Left ventricle myocardium inferior (tissue), 1 donor: ENCODE measurements around the gene ATXN1. TPM values are rescaled to one million over a fixed set of nuclear protein-coding genes. Genes with fewer than 3 reads are reported as not detected.
"Not testable (repeated sequence)": the region's sequence is repeated elsewhere in the genome, so short reads cannot be mapped to it uniquely, and the experiment has no call there.

Experiments used
- DNase-seq: peaks from one replicate; pipeline ENCODE4 v3.0.0-alpha.2; 2020
- H3K27ac ChIP-seq: fragments of 200-600 bp; replicated peaks from 2 replicates; pipeline ENCODE4 v1.8.0; 2021
- H3K27me3 ChIP-seq: fragments of 200-600 bp; 2 replicates; pipeline ENCODE4 v1.8.0; 2021; ENCODE audit warnings: low read depth
- H3K36me3 ChIP-seq: fragments of 200-600 bp; 2 replicates; pipeline ENCODE4 v1.8.0; 2021
- H3K4me1 ChIP-seq: fragments of 200-600 bp; 2 replicates; pipeline ENCODE4 v1.8.0; 2021
- H3K4me3 ChIP-seq: fragments of 200-600 bp; 2 replicates; pipeline ENCODE4 v1.8.0; 2021; ENCODE audit warnings: mild to moderate bottlenecking, moderate library complexity
- H3K9me3 ChIP-seq: fragments of 200-600 bp; replicated peaks from 2 replicates; pipeline ENCODE4 v1.8.0; 2021
- intact Hi-C: fragments of 100-400 bp; cut with micrococcal nuclease; formaldehyde crosslinking; loops from one replicate; pipeline ENCODE4 v1.11.0; 2022
- total RNA-seq: library from RNA; stranded (reverse); fragmentation: NEBNext Ultra II Directional; extraction: Animal tissue kit (Norgen Biotek cat#: 25700); gene quantifications from one replicate; pipeline ENCODE4 v1.2.1, GENCODE V29; 2021
- TF ChIP-seq, protein P1 (sequence below): fragments of 200-600 bp; IDR thresholded peaks from 2 replicates; pipeline ENCODE4 v1.8.0; 2021; ENCODE audit warnings: antibody characterized with exemption, mild to moderate bottlenecking, borderline replicate concordance
- donor health status: DM: no; HTN: yes; CAD: no; lungs with severe emphysema.

ATXN1 gene
- total RNA-seq, 1 donor from 2014 or later: 41.5 TPM

DNA sequence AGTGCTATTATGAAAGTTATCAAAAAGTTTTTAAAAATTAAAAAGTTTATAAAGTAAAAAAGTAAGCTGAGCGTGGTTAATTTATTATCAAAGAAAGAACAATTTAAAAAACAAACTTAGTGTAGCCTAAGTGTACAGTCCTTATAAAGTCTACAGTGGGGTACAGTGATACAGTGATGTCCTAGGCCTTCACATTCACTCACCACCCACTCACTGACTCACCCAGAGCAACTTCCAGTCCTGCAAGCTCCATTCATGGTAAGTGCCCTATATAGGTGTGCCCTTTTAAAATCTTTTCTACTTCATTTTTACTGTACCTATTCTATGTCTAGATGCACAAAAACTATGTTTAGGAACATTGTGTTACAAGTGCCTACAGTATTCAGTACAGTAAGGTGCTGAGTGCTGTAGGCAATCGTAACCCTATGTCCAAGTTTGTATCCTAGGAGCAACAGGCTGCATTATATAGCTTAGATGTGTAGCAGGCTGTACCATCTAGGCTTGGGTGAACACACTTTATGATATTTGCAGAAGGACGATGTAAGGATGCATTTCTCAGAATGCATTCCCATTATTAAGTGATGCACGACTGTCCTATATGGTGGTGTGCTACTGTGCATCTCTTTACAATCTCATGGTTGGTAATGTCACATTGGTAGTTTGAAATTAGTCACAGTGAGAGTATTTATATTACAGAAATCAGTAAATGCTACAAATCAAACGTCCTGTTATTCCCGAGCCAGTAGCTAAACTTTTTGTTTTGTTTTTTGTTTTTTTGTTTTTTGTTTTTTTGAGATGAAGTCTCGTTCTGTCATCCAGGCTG lies 364.6 kb downstream of the ATXN1 start:
- H3K4me3 ChIP-seq: no peak overlapping the region
- H3K9me3 ChIP-seq: no peaks in the 10 kb centered on the region
- intact Hi-C loops: no loop called here
- H3K27me3 ChIP-seq: no peaks in the 10 kb centered on the region
- no peak for DNase-seq
- TF ChIP-seq, protein P1, sequence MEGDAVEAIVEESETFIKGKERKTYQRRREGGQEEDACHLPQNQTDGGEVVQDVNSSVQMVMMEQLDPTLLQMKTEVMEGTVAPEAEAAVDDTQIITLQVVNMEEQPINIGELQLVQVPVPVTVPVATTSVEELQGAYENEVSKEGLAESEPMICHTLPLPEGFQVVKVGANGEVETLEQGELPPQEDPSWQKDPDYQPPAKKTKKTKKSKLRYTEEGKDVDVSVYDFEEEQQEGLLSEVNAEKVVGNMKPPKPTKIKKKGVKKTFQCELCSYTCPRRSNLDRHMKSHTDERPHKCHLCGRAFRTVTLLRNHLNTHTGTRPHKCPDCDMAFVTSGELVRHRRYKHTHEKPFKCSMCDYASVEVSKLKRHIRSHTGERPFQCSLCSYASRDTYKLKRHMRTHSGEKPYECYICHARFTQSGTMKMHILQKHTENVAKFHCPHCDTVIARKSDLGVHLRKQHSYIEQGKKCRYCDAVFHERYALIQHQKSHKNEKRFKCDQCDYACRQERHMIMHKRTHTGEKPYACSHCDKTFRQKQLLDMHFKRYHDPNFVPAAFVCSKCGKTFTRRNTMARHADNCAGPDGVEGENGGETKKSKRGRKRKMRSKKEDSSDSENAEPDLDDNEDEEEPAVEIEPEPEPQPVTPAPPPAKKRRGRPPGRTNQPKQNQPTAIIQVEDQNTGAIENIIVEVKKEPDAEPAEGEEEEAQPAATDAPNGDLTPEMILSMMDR: no peak
- peaks cover 18% of the 10 kb centered on the region for H3K4me1 ChIP-seq
- no peaks in the 10 kb centered on the region for H3K36me3 ChIP-seq
- no peak overlapping the region for H3K27ac ChIP-seq

DNA sequence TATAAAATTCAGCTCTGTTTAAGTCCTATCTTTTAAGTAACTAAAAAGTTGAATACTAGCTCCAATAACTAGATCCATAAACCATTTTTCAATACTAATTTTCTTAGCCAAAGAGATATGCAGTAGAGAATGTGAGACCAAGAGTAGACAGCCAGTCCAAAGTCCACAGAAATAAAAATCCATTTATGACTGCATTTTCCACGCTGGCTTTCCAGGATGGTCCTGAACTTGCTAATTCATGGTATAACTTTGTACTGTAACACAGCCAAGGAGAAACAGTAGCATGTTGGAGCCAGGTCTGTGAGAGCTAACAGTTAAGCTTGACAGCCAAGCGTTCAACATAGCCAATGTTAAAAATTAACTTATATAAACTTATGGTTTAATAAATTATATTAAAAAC lies 366.6 kb downstream of the ATXN1 start:
- Histone ChIP-seq H3K9me3 (no peaks in the 10 kb centered on the region), H3K27me3 (no peaks in the 10 kb centered on the region), H3K4me1 (peaks cover 23% of the 10 kb centered on the region), H3K27ac (no peak overlapping the region), H3K4me3 (no peak overlapping the region), H3K36me3 (no peaks in the 10 kb centered on the region)
- no peak for DNase-seq
- intact Hi-C loops: no loop called here
- TF ChIP-seq, protein P1: no peak

DNA sequence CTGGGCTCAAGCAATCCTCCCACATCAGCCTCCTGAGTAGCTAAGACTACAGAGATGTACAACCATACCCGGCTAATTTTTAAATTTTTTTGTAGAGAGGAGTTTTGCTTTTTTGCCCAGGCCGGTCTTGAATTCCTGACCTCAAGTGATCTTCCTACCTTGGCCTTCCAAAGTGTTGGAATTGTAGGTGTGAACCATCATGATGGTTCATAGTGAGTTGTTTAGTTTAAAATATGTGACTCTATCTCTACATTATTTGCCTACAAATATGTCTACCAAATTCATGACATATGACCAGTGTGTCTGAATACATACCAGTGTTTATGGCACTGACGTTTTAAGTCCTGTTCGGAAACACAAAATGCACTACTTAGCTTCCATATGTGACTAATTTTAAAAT lies 367.9 kb downstream of the ATXN1 start:
- intact Hi-C loops: no loop called here
- no peaks in the 10 kb centered on the region for H3K27me3 ChIP-seq
- TF ChIP-seq, protein P1: no peak
- H3K9me3 ChIP-seq: no peaks in the 10 kb centered on the region
- peaks cover 16% of the 10 kb centered on the region for H3K4me1 ChIP-seq
- no peak overlapping the region for H3K27ac ChIP-seq
- H3K36me3 ChIP-seq: no peaks in the 10 kb centered on the region
- no peak overlapping the region for H3K4me3 ChIP-seq
- DNase-seq: no peak

DNA sequence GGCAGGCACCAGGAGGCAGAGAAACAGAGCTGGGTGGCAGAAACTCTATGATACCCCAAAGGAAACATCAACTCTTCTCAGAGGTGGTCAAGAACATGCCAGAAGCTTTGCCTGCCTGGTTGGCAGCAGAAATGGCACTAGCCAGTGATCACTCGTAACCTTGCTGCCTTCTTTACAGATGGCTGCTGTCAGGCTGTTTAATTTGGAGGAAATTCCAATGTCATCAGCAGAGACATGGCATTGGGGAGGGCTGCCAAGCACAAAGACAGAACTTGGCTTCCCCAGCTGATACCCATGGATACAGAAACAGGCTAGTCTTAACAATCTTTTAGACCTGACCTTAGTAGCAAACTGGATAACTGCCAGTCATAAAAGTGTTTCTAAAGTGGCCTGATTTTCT lies 369.2 kb downstream of the ATXN1 start:
- intact Hi-C loops: no loop called here
- no peak for DNase-seq
- H3K27me3 ChIP-seq: no peaks in the 10 kb centered on the region
- H3K4me1 ChIP-seq: peaks cover 16% of the 10 kb centered on the region
- TF ChIP-seq, protein P1: no peak
- no peaks in the 10 kb centered on the region for H3K36me3 ChIP-seq
- H3K4me3 ChIP-seq: no peak overlapping the region
- no peaks in the 10 kb centered on the region for H3K9me3 ChIP-seq
- peak overlapping the region; percentile 70 for H3K27ac ChIP-seq

DNA sequence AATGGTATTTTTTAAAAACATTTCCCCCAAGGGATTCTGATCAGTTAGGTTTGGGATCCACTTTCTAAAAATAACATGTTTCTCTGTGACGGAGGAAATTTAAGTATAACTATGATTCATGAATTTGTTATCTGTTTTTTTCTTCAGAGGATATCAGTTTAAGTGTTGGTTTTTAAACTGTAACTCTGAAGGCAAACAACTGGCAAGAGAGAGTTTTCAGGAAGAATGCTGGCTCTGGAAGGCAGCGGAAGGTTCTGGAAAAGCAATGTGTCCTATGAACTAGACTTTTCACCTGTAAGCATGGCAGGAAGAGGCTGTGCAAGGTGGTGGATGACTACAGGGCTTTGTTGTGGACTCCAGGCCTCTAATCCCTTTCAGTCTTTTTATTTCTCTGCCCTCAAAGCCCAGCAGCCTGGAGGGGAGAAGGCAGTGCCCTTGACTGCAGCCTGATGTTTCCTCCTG lies 369.8 kb downstream of the ATXN1 start:
- intact Hi-C loops: no loop called here
- Histone ChIP-seq H3K9me3 (no peaks in the 10 kb centered on the region), H3K27ac (peak overlapping the region; percentile 70), H3K4me3 (no peak overlapping the region), H3K27me3 (no peaks in the 10 kb centered on the region), H3K4me1 (peaks cover 17% of the 10 kb centered on the region), H3K36me3 (no peaks in the 10 kb centered on the region)
- TF ChIP-seq, protein P1: no peak
- no peak for DNase-seq

DNA sequence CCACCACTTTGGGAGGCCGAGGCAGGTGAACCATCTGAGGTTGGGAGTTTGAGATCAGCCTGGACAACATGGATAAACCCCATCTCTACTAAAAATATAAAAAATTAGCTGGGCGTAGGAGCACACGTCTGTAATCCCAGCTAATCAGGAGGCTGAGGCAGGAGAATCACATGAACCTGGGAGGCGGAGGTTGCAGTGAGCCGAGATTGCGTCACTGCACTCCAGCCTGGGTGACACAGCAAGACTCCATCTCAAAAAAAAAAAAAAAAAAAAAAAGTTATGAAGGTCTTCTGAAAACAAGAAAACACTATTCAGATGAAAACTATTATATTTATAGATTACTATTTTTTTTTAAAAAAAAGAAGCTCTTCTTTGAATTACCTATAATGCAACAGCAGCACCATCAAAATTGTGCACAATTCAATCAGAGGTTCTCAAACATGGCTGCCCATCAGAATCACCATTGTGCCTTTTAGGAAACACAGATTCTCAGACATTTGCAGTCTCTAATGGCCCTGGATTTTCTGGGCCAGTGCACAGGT lies 370.3 kb downstream of the ATXN1 start:
- H3K4me3 ChIP-seq, DNase-seq, intact Hi-C loops, H3K27me3 ChIP-seq, H3K36me3 ChIP-seq, H3K9me3 ChIP-seq: not testable (repeated sequence)
- Histone ChIP-seq H3K4me1 (peaks cover 20% of the 10 kb centered on the region), H3K27ac (peak overlapping the region; percentile 70)
